ENCODE measurements around the gene NXT1. TPM values are rescaled to one million over a fixed set of nuclear protein-coding genes. Genes with fewer than 3 reads are reported as not detected.
A peak's percentile ranks its signal among the peaks of the same experiment; 100 is the strongest.

Gene NXT1
- total RNA-seq (10 to 100 TPM; 20.1 to 63.4 (median 39.7) TPM), polyA plus RNA-seq (10 to 100 TPM; 50.3 to 71.8 TPM), total RNA-seq (55.1 reads per million, percentile 73 among the genes with 10 or more reads in this experiment)

DNA sequence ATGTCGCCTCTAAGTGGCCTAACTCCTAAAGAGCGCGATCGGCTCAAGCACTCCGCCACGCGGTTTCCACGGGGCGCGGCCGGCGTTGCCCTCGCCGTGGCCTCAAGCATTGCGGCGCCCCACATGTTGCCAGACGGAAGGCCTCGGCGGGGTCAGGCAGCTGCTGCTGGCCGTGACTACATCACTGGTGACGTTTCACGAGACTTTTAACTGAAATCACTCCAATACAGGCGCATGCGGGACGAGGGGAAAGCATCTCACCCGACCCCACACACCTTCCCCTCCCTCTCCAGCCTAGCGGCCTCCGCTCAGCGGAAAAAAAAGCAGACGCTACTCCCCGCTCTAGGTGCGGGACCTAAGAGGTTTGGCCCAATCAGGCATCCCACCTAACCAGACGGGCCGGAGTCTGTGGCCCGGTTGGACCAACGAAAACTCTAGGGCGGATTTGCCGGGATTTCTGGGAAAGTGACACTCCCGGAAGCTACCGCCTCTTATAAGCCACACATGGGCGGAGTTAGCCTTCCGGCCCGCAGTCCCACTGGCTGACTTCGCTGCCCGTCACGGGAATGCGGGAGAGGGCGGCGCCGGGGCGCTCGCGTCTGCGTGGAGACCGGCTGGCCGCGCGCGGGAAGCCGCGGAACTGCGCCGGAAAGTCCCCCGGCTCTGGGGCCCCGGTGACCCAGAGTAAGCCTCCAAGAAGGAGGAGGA lies at the start of gene NXT1:
Gene NXT1 (plus strand): TSS at position 596 of the 708 bp plus-strand sequence. CDS start 3,251 bp downstream, outside the sequence.
- Mint-ChIP-seq H3K36me3 (peaks cover 0 to 10% (median 0%) of the 10 kb centered on the region in 5 donors), H3K4me3 (peak within 1 kb of the TSS; percentile 84 to 100 (median 98)), H3K27me3 (peaks cover 0 to 2% (median 0%) of the 10 kb centered on the region in 5 donors), H3K9me3 (no peaks in the 10 kb centered on the region), H3K27ac (peak within 1 kb of the TSS; percentile 98 to 100 (median 100)), H3K4me1 (peaks cover 12 to 36% (median 26%) of the 10 kb centered on the region in 7 donors)
- peak; percentile 91 for ATAC-seq
- peak; percentile 92 to 98 (median 95) for DNase-seq
- Histone ChIP-seq H3K36me3 (ENCODE audit: control insufficient read depth in 2 of 3, insufficient read depth in 3 of 3, low read length in 3 of 3) (peaks cover 0 to 20% (median 0%) of the 10 kb centered on the region in 3 experiments), H3K9me3 (ENCODE audit: control insufficient read depth in 2 of 3, low read length in 3 of 3) (no peaks in the 10 kb centered on the region), H3K4me1 (ENCODE audit: control insufficient read depth in 2 of 2, insufficient read depth in 2 of 2, low read length in 2 of 2) (peaks cover 19 to 20% of the 10 kb centered on the region in 2 donors), H3K4me3 (ENCODE audit: low read length) (peak within 1 kb of the TSS; percentile 99), H3K27me3 (ENCODE audit: control insufficient read depth in 2 of 2, insufficient read depth in 2 of 2, low read length in 2 of 2) (no peaks in the 10 kb centered on the region), H3K27ac (ENCODE audit: low read depth, low read length) (peak within 1 kb of the TSS; percentile 99)
- CTCF ChIA-PET = interaction anchor here (1.0 to 3.0 kb wide), 6 partner anchors 8 to 257 kb away, joined by 3 to 22 read pairs (median 6); partner anchors contain the start of genes GZF1 and NAPB
- POLR2A ChIA-PET = interaction anchor here (0.5 to 3.0 kb wide), 11 partner anchors 9 to 1707 kb away, joined by 3 to 88 read pairs (median 3); partner anchors contain the start of genes GZF1 and NAPB
- intact Hi-C loops (cut with micrococcal nuclease) = loop anchor here (1.0 to 10.0 kb wide), 9 partner anchors 8 to 1844 kb away; partner anchors contain the start of genes NAPB (in 2 of the 2), APMAP (in 1 of the 2), ENTPD6 (in 1 of the 2) and GZF1 (in 1 of the 2)

DNA sequence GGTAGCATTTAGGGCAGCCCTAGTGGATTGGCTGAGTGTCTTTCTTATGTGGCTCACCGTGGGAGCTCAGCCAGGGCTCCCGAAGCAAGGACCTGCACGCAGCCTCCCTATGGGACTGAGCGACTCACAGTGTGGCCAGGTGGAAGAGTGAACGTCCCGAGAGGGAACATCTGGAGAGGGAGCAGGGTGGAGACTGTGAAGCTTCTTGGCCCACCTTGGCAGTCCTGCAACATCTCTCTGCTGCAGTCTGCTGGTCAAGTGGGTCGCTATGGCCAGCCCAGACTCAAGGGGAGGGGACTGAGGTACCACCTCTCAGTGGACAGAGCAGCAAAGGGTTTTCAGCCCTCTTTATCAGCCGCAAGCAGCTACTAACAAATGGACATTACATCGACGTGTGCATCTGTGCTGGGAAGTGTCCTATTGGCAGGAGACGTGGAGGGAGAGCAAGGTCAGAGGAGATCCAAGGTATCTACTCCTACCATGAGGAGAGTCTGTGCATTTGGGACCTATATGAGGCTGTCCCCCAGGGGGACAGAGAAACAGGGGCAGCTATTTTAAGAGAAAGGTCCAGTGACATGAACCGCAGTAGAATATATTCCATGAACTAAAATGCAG lies 49.0 kb upstream of the NXT1 start:
- Mint-ChIP-seq H3K4me3 (no peak overlapping the region), H3K27ac (no peak overlapping the region), H3K27me3 (peaks cover 0 to 11% (median 0%) of the 10 kb centered on the region in 5 donors), H3K36me3 (no peaks in the 10 kb centered on the region), H3K9me3 (peaks cover 0 to 1% (median 0%) of the 10 kb centered on the region in 11 donors), H3K4me1 (peaks cover 0 to 1% (median 0%) of the 10 kb centered on the region in 7 donors)
- no peaks in the 10 kb centered on the region for H3K27me3 ChIP-seq (ENCODE audit: control insufficient read depth in 2 of 2, insufficient read depth in 2 of 2, low read length in 2 of 2)
- no peaks in the 10 kb centered on the region for H3K9me3 ChIP-seq (ENCODE audit: control insufficient read depth in 2 of 3, low read length in 3 of 3)
- intact Hi-C loops (cut with micrococcal nuclease) = no loop called here
- POLR2A ChIA-PET = no interaction called here
- H3K4me3 ChIP-seq (ENCODE audit: low read length) = no peak overlapping the region
- H3K27ac ChIP-seq (ENCODE audit: low read depth, low read length) = no peak overlapping the region
- CTCF ChIA-PET = no interaction called here
- H3K36me3 ChIP-seq (ENCODE audit: control insufficient read depth in 2 of 3, insufficient read depth in 3 of 3, low read length in 3 of 3) = no peaks in the 10 kb centered on the region
- no peak for DNase-seq
- ATAC-seq = no peak
- H3K4me1 ChIP-seq (ENCODE audit: control insufficient read depth in 2 of 2, insufficient read depth in 2 of 2, low read length in 2 of 2) = no peaks in the 10 kb centered on the region

DNA sequence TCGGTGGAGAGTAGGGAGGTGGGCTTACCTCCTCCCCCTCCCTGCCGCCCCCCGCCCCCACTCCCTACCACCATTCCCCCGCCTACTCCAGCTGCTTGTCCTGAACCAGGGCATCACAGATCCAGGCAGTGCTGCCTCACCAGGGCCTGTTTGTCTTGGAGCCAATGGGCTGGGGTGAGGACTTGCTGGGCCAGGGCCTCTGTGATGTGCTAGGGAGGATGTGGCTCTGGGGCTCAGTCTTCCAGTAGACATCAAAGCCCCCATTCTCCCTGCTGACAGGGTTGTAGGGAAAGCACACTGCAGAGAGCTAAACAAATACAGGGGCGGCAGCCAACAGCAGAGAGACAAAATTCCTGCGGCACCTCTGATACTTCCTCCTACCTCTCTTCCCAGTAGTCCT lies 48.2 kb upstream of the NXT1 start:
- CTCF ChIA-PET = no interaction called here
- intact Hi-C loops (cut with micrococcal nuclease) = no loop called here
- Histone ChIP-seq H3K27me3 (ENCODE audit: control insufficient read depth in 2 of 2, insufficient read depth in 2 of 2, low read length in 2 of 2) (no peaks in the 10 kb centered on the region), H3K4me3 (ENCODE audit: low read length) (no peak overlapping the region), H3K9me3 (ENCODE audit: control insufficient read depth in 2 of 3, low read length in 3 of 3) (no peaks in the 10 kb centered on the region), H3K27ac (ENCODE audit: low read depth, low read length) (no peak overlapping the region), H3K4me1 (ENCODE audit: control insufficient read depth in 2 of 2, insufficient read depth in 2 of 2, low read length in 2 of 2) (no peaks in the 10 kb centered on the region), H3K36me3 (ENCODE audit: control insufficient read depth in 2 of 3, insufficient read depth in 3 of 3, low read length in 3 of 3) (no peaks in the 10 kb centered on the region)
- H3K36me3 Mint-ChIP-seq = no peaks in the 10 kb centered on the region
- peaks cover 0 to 1% (median 0%) of the 10 kb centered on the region in 11 donors for H3K9me3 Mint-ChIP-seq
- ATAC-seq (no peak), DNase-seq (no peak)
- H3K4me3 Mint-ChIP-seq = no peak overlapping the region
- peaks cover 0 to 7% (median 0%) of the 10 kb centered on the region in 5 donors for H3K27me3 Mint-ChIP-seq
- no peak overlapping the region for H3K27ac Mint-ChIP-seq
- POLR2A ChIA-PET = no interaction called here
- H3K4me1 Mint-ChIP-seq = peaks cover 0 to 1% (median 0%) of the 10 kb centered on the region in 7 donors

DNA sequence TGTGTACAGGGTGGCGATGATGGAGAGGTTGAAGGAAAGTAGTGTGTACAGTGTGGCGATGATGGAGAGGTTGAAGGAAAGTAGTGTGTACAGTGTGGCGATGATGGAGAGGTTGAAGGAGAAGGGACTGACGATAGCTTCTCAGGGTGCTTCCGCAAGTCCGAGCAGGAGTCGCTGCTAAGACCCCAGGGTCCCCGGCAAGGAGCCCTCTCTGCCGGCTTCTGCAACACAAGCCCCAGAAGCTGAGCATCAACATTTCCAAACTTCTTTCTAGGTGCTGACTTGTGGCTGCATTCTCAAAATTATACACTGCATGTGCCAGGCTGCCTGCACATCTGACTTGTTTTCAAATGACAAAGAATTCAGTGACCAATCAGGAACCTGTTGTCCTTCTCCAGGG lies 47.8 kb upstream of the NXT1 start:
- peaks cover 0 to 1% (median 0%) of the 10 kb centered on the region in 7 donors for H3K4me1 Mint-ChIP-seq
- ChIA-PET CTCF (no interaction called here), POLR2A (no interaction called here)
- Histone ChIP-seq H3K4me3 (ENCODE audit: low read length) (no peak overlapping the region), H3K27me3 (ENCODE audit: control insufficient read depth in 2 of 2, insufficient read depth in 2 of 2, low read length in 2 of 2) (no peaks in the 10 kb centered on the region), H3K4me1 (ENCODE audit: control insufficient read depth in 2 of 2, insufficient read depth in 2 of 2, low read length in 2 of 2) (no peaks in the 10 kb centered on the region), H3K36me3 (ENCODE audit: control insufficient read depth in 2 of 3, insufficient read depth in 3 of 3, low read length in 3 of 3) (no peaks in the 10 kb centered on the region), H3K27ac (ENCODE audit: low read depth, low read length) (no peak overlapping the region), H3K9me3 (ENCODE audit: control insufficient read depth in 2 of 3, low read length in 3 of 3) (no peaks in the 10 kb centered on the region)
- no peak overlapping the region for H3K4me3 Mint-ChIP-seq
- DNase-seq = no peak
- H3K27ac Mint-ChIP-seq = no peak overlapping the region
- intact Hi-C loops (cut with micrococcal nuclease) = no loop called here
- no peak for ATAC-seq
- H3K27me3 Mint-ChIP-seq = peaks cover 0 to 6% (median 0%) of the 10 kb centered on the region in 5 donors
- peaks cover 0 to 3% (median 0%) of the 10 kb centered on the region in 11 donors for H3K9me3 Mint-ChIP-seq
- H3K36me3 Mint-ChIP-seq = no peaks in the 10 kb centered on the region

DNA sequence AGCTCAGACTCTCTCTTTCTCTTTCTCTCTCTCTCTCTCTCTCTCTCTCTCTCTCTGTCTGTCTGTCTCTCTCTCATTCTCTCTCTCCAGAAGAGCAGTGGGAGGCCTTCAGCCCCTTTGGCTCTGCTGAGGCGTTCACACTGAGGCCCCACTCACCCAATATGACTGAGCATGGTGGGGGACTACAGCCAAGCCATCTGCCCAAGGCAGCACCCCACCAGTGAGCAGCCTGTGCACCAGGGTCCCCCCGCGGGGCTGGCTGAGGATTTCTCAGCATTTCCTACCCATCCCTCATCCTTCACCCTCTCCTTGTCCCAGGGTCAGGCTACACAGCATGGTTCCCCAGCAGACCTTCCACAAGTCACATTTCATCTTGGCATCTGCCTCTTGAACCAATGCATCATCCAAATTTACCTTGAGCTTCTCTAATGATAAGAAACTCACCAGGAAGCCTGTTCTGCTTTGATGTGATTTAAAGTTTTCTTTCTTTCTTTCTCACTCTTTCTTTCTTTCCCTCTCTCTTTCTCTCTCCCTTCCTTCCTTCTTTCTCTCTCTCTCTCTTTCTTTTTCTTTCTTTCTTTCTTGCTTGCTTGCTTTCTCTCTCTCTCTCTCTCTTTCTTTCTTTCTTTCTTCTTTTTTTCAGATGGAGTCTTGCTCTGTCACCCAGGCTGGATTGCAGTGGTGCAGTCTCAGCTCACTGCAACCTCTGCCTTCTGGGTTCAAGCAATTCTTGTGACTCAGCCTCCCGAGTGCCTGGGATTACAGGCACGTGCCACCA lies 47.1 kb upstream of the NXT1 start:
- CTCF ChIA-PET = no interaction called here
- POLR2A ChIA-PET = no interaction called here
- no peak for DNase-seq
- Histone ChIP-seq H3K36me3 (ENCODE audit: control insufficient read depth in 2 of 3, insufficient read depth in 3 of 3, low read length in 3 of 3) (no peaks in the 10 kb centered on the region), H3K27ac (ENCODE audit: low read depth, low read length) (no peak overlapping the region), H3K27me3 (ENCODE audit: control insufficient read depth in 2 of 2, insufficient read depth in 2 of 2, low read length in 2 of 2) (no peaks in the 10 kb centered on the region), H3K4me3 (ENCODE audit: low read length) (no peak overlapping the region), H3K4me1 (ENCODE audit: control insufficient read depth in 2 of 2, insufficient read depth in 2 of 2, low read length in 2 of 2) (no peaks in the 10 kb centered on the region), H3K9me3 (ENCODE audit: control insufficient read depth in 2 of 3, low read length in 3 of 3) (no peaks in the 10 kb centered on the region)
- Mint-ChIP-seq H3K27me3 (peaks cover 0 to 6% (median 0%) of the 10 kb centered on the region in 5 donors), H3K36me3 (no peaks in the 10 kb centered on the region), H3K4me1 (peaks cover 0 to 1% (median 0%) of the 10 kb centered on the region in 7 donors), H3K9me3 (peaks cover 0 to 3% (median 0%) of the 10 kb centered on the region in 11 donors), H3K4me3 (no peak overlapping the region), H3K27ac (no peak overlapping the region)
- ATAC-seq = no peak
- intact Hi-C loops (cut with micrococcal nuclease) = no loop called here

DNA sequence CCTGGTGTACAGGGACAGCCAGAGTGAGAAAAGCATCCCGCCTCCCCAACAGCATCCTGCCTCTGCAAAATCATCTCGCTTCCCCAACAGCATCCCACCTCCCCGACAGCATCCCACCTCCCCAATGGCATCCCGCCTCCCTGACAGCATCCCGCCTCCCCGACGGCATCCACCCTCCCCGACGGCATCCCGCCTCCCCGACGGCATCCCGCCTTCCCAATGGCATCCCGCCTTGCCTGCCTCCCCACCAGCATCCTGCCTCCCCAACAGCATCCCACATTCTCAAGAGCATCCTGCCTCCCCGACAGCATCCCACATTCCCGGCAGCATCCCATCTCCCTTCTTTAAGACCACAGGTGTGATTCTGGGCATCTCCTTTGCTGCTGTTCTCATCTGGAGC lies 46.0 kb upstream of the NXT1 start:
- intact Hi-C loops (cut with micrococcal nuclease) = no loop called here
- no peak overlapping the region for H3K27ac ChIP-seq (ENCODE audit: low read depth, low read length)
- Mint-ChIP-seq H3K36me3 (no peaks in the 10 kb centered on the region), H3K27me3 (peaks cover 0 to 6% (median 0%) of the 10 kb centered on the region in 5 donors), H3K4me3 (no peak overlapping the region), H3K27ac (no peak overlapping the region), H3K9me3 (peaks cover 0 to 3% (median 0%) of the 10 kb centered on the region in 11 donors), H3K4me1 (peaks cover 0 to 1% (median 0%) of the 10 kb centered on the region in 7 donors)
- no peaks in the 10 kb centered on the region for H3K27me3 ChIP-seq (ENCODE audit: control insufficient read depth in 2 of 2, insufficient read depth in 2 of 2, low read length in 2 of 2)
- H3K9me3 ChIP-seq (ENCODE audit: control insufficient read depth in 2 of 3, low read length in 3 of 3) = no peaks in the 10 kb centered on the region
- no peak for ATAC-seq
- no peak overlapping the region for H3K4me3 ChIP-seq (ENCODE audit: low read length)
- POLR2A ChIA-PET = no interaction called here
- CTCF ChIA-PET = no interaction called here
- no peak for DNase-seq
- H3K36me3 ChIP-seq (ENCODE audit: control insufficient read depth in 2 of 3, insufficient read depth in 3 of 3, low read length in 3 of 3) = no peaks in the 10 kb centered on the region
- H3K4me1 ChIP-seq (ENCODE audit: control insufficient read depth in 2 of 2, insufficient read depth in 2 of 2, low read length in 2 of 2) = no peaks in the 10 kb centered on the region

All from naive thymus-derived CD4-positive, alpha-beta T cell (primary cell).